ENCODE results near the gene CBARP.

CBARP gene

GRCh38 chr19:1252221-1252820 lies 14.5 kb upstream of the CBARP start:
- peak overlapping the region; percentile 98 for H3K9ac ChIP-seq (ENCODE audit: low read length)
- H3K79me2 ChIP-seq (ENCODE audit: insufficient read depth, low read length): peaks cover 27% of the 10 kb centered on the region
- H3K4me3 ChIP-seq (ENCODE audit: insufficient read depth, low read length, poor library complexity, severe bottlenecking): peak overlapping the region; percentile 99
- peak overlapping the region; percentile 85 for H3K4me2 ChIP-seq (ENCODE audit: low read depth, low read length, poor library complexity, severe bottlenecking)
- peak overlapping the region; percentile 92 for H3K27ac ChIP-seq (ENCODE audit: low read depth, low read length)
- H3K36me3 ChIP-seq (ENCODE audit: low read length): no peaks in the 10 kb centered on the region
- H3K27me3 ChIP-seq (ENCODE audit: low read length): no peaks in the 10 kb centered on the region
- TF ChIP-seq CTCF (IDR thresholded peaks at IDR 0.05; ENCODE audit: insufficient read depth, low read length, poor library complexity, severe bottlenecking): no peak
- TF ChIP-seq EZH2phosphoT487 (conservative IDR thresholded peaks at IDR 0.05; ENCODE audit: low read length): no peak
- no peaks in the 10 kb centered on the region for H3K9me2 ChIP-seq (replicated peaks; ENCODE audit: insufficient read depth, low read length)
- no peak overlapping the region for H2AFZ ChIP-seq (ENCODE audit: low read depth, low read length, severe bottlenecking)
- peaks cover 21% of the 10 kb centered on the region for H3F3A ChIP-seq (ENCODE audit: insufficient read depth)
- no peaks in the 10 kb centered on the region for H3K9me3 ChIP-seq (ENCODE audit: insufficient read depth, low read length)
- no peaks in the 10 kb centered on the region for H4K20me1 ChIP-seq (ENCODE audit: low read depth, low read length)

GRCh38 chr19:1251330-1252220 lies 13.8 kb upstream of the CBARP start:
- H3K27me3 ChIP-seq (ENCODE audit: low read length): no peaks in the 10 kb centered on the region
- H4K20me1 ChIP-seq (ENCODE audit: low read depth, low read length): no peaks in the 10 kb centered on the region
- H3K4me2 ChIP-seq (ENCODE audit: low read depth, low read length, poor library complexity, severe bottlenecking): peak overlapping the region; percentile 85
- no peaks in the 10 kb centered on the region for H3K9me3 ChIP-seq (ENCODE audit: insufficient read depth, low read length)
- H3K9ac ChIP-seq (ENCODE audit: low read length): peak overlapping the region; percentile 98
- H2AFZ ChIP-seq (ENCODE audit: low read depth, low read length, severe bottlenecking): no peak overlapping the region
- H3K27ac ChIP-seq (ENCODE audit: low read depth, low read length): peak overlapping the region; percentile 92
- no peaks in the 10 kb centered on the region for H3K9me2 ChIP-seq (replicated peaks; ENCODE audit: insufficient read depth, low read length)
- H3K4me3 ChIP-seq (ENCODE audit: insufficient read depth, low read length, poor library complexity, severe bottlenecking): peak overlapping the region; percentile 99
- H3F3A ChIP-seq (ENCODE audit: insufficient read depth): peaks cover 20% of the 10 kb centered on the region; the same call in 1 of the 2 replicates
- peaks cover 27% of the 10 kb centered on the region for H3K79me2 ChIP-seq (ENCODE audit: insufficient read depth, low read length)
- no peak for TF ChIP-seq EZH2phosphoT487 (conservative IDR thresholded peaks at IDR 0.05; ENCODE audit: low read length)
- TF ChIP-seq CTCF (IDR thresholded peaks at IDR 0.05; ENCODE audit: insufficient read depth, low read length, poor library complexity, severe bottlenecking): no peak
- H3K36me3 ChIP-seq (ENCODE audit: low read length): no peaks in the 10 kb centered on the region

GRCh38 chr19:1250437-1251260 lies 12.8 kb upstream of the CBARP start:
- no peak overlapping the region for H2AFZ ChIP-seq (ENCODE audit: low read depth, low read length, severe bottlenecking)
- no peaks in the 10 kb centered on the region for H4K20me1 ChIP-seq (ENCODE audit: low read depth, low read length)
- no peaks in the 10 kb centered on the region for H3K36me3 ChIP-seq (ENCODE audit: low read length)
- peak overlapping the region; percentile 98 for H3K9ac ChIP-seq (ENCODE audit: low read length)
- H3K27me3 ChIP-seq (ENCODE audit: low read length): no peaks in the 10 kb centered on the region
- peak overlapping the region; percentile 92 for H3K27ac ChIP-seq (ENCODE audit: low read depth, low read length)
- peaks cover 27% of the 10 kb centered on the region for H3K79me2 ChIP-seq (ENCODE audit: insufficient read depth, low read length)
- H3K4me3 ChIP-seq (ENCODE audit: insufficient read depth, low read length, poor library complexity, severe bottlenecking): peak overlapping the region; percentile 99
- TF ChIP-seq CTCF (IDR thresholded peaks at IDR 0.05; ENCODE audit: insufficient read depth, low read length, poor library complexity, severe bottlenecking) (no peak), EZH2phosphoT487 (conservative IDR thresholded peaks at IDR 0.05; ENCODE audit: low read length) (no peak)
- H3K9me3 ChIP-seq (ENCODE audit: insufficient read depth, low read length): no peaks in the 10 kb centered on the region
- H3K4me2 ChIP-seq (ENCODE audit: low read depth, low read length, poor library complexity, severe bottlenecking): peak overlapping the region; percentile 85
- peaks cover 20% of the 10 kb centered on the region; the same call in 1 of the 2 replicates for H3F3A ChIP-seq (ENCODE audit: insufficient read depth)
- no peaks in the 10 kb centered on the region for H3K9me2 ChIP-seq (replicated peaks; ENCODE audit: insufficient read depth, low read length)

Measured in SU-DHL-6 (cell line).